Heart left ventricle (tissue), 16 donors: ENCODE measurements around the gene CSTF2T. TPM values are rescaled to one million over a fixed set of nuclear protein-coding genes. Genes with fewer than 3 reads are reported as not detected.
A peak's percentile ranks its signal among the peaks of the same experiment; 100 is the strongest.

Source experiments
- ATAC-seq, 4 donors: fragments of 200-7000 bp; cut with Tn5 transposase; one replicate each; pipeline ENCODE4 v1.9.1; 2020 to 2022; ENCODE audit warnings: moderate library complexity in 4 of 4, mild to moderate bottlenecking in 3 of 4, moderate number of reproducible peaks in 1 of 4
- DNase-seq, 5 donors: peaks; one replicate each; pipeline ENCODE4 v3.0.0-alpha.2; 2020
- H3K27ac ChIP-seq, 12 donors: fragments of 200-600 bp; sonication (generic) in 4 of 12; one replicate each; pipeline versions ENCODE4 v1.5.0 to v1.8.0; 2016 to 2022; ENCODE audit warnings: mild to moderate bottlenecking in 2 of 12
- H3K27me3 ChIP-seq, 9 donors: fragments of 200-600 bp; sonication (generic) in 2 of 9; one replicate each; pipeline versions ENCODE4 v1.5.1 to v1.8.0; 2016 to 2022; ENCODE audit warnings: mild to moderate bottlenecking in 3 of 9
- H3K36me3 ChIP-seq, 9 donors: fragments of 200-600 bp; sonication (generic) in 2 of 9; one replicate each; pipeline versions ENCODE4 v1.5.0 to v1.8.0; 2018 to 2022; ENCODE audit warnings: mild to moderate bottlenecking in 2 of 9
- H3K4me1 ChIP-seq, 12 donors: fragments of 200-600 bp; sonication (generic) in 4 of 12; one replicate each; pipeline versions ENCODE4 v1.5.0 to v1.8.0; 2016 to 2022; ENCODE audit warnings: mild to moderate bottlenecking in 3 of 12
- H3K4me3 ChIP-seq, 12 donors: fragments of 200-600 bp; sonication (generic) in 4 of 12; one replicate each; pipeline versions ENCODE4 v1.5.0 to v1.8.0; 2017 to 2022; ENCODE audit warnings: mild to moderate bottlenecking in 9 of 12, moderate library complexity in 4 of 12
- H3K9me3 ChIP-seq, 12 donors: fragments of 200-600 bp; sonication (generic) in 4 of 12; one replicate each; pipeline versions ENCODE4 v1.5.0 to v1.8.0; 2016 to 2022; ENCODE audit warnings: mild to moderate bottlenecking in 1 of 12
- CTCF ChIP-seq, 12 donors: fragments of 200-600 bp; sonication (generic) in 4 of 12; IDR thresholded peaks; one replicate each; pipeline versions ENCODE4 v1.5.0 to v1.8.0; 2018 to 2022; ENCODE audit warnings: antibody characterized with exemption in 12 of 12, mild to moderate bottlenecking in 5 of 12
- POLR2A ChIP-seq, 2 donors: fragments of 450-650 bp; IDR thresholded peaks; one replicate each; pipeline ENCODE4 v1.6.1; 2017; ENCODE audit warnings: antibody characterized with exemption in 2 of 2, mild to moderate bottlenecking in 2 of 2, moderate library complexity in 2 of 2
- WGBS, 4 donors: extraction: QIAGEN DNeasy Blood & Tissue Kit in 2 of 4; methylation state at CpG; one replicate each; pipeline versions ENCODE4 v1.1.5 to v1.1.7; 2013 to 2018; 5-methylcytosine and 5-hydroxymethylcytosine counted together
- intact Hi-C, 10 donors: fragments of 100-400 bp; cut with DNase I; formaldehyde crosslinking; loops; one replicate each; pipeline versions ENCODE4 v1.11.1 to v1.14.2; 2022
- polyA plus RNA-seq, 2 donors: library from polyadenylated mRNA; stranded (reverse); fragments of 200-250 nt; gene quantifications; one replicate each; pipeline ENCODE4 v1.2.3, GENCODE V29; 2013
- total RNA-seq, 9 donors: library from RNA; depleted of rRNA in 2 of 9; stranded (reverse); fragments of >200 nt in 2 of 9; fragmentation: NEBNext Ultra II Directional in 3 of 9; extraction: Animal tissue kit (Norgen Biotek cat#: 25700) in 3 of 9; gene quantifications; one replicate each; pipeline versions ENCODE4 v1.1.0 to v1.2.4, GENCODE V29; 2016 to 2023
- donor health status: ischemic (EF 13 %, LVEDD 7.1; RV severe dilation, severe dysfunction).
- donor health status: healthy with polysubstance abuse.
- donor health status: DM: no; HTN: yes; CAD: no.
- donor health status: DM: no; HTN: no; CAD: no.
- donor health status: ischemic (EF 25% LVEDD 6.9; RV normal size, moderate dysfunction).
- donor health status: ischemic (EF 25% LVEDD 5.7; RV mildly dilated, moderate dysfunction).
- donor health status: healthy.
- donor health status: DM: yes; HTN: yes; CAD: no.
- donor health status: ischemic (EF 35%, LVEDD 5.7; RV mildly dilated, moderate dysfunction).
- donor health status: nonischemic (EF 11% LVEDD 7.7; RV severe dilation, severe dysfunction).
- donor health status: DM: yes; HTN: yes; CAD: no.
- donor health status: PGD.
- donor health status: ischemic (EF 29% LVEDD 5.4; RV normal size, mild dysfunction).
- donor health status: nonischemic (EF 23%, LVEDD 6.1; RV moderate dilation, normal function).

Gene CSTF2T
- total and polyA plus RNA-seq, 11 donors, result 10.6 to 27.4 (median 21.5) TPM

- no peak for DNase-seq
- no peaks in the 10 kb centered on the region for H3K27me3 ChIP-seq
- ATAC-seq, result no peak
- no peak overlapping the region for H3K4me3 ChIP-seq
- TF ChIP-seq CTCF (IDR thresholded peaks at IDR 0.05) (no peak), POLR2A (IDR thresholded peaks at IDR 0.05) (no peak)
- H3K4me1 ChIP-seq, result peaks cover 0 to 13% (median 0%) of the 10 kb centered on the region in 12 donors
- H3K27ac ChIP-seq, result no peak overlapping the region
- WGBS, 4 donors, result 76 to 94% (median 89%) methylated on average over 1 of the region's 1 CpG
- intact Hi-C loops, result no loop called here
- no peaks in the 10 kb centered on the region for H3K9me3 ChIP-seq
- no peaks in the 10 kb centered on the region for H3K36me3 ChIP-seq
These were observed 40.1 kb downstream of the CSTF2T start for GRCh38 chr10:51659344-51659743.

- no peak for TF ChIP-seq CTCF (IDR thresholded peaks at IDR 0.05)
- TF ChIP-seq POLR2A (IDR thresholded peaks at IDR 0.05), result no peak
- no peaks in the 10 kb centered on the region for H3K9me3 ChIP-seq
- intact Hi-C loops, result no loop called here
- 48 to 69% (median 52%) methylated on average over 2 of the region's 2 CpGs for WGBS, 4 donors
- peaks cover 0 to 17% (median 6%) of the 10 kb centered on the region in 12 donors for H3K4me1 ChIP-seq
- no peaks in the 10 kb centered on the region for H3K27me3 ChIP-seq
- H3K27ac ChIP-seq, result peak overlapping the region in 2 of 12 donors; percentile 5 to 15
- DNase-seq (no peak), ATAC-seq (no peak)
- no peak overlapping the region for H3K4me3 ChIP-seq
- H3K36me3 ChIP-seq, result no peaks in the 10 kb centered on the region
These were observed 41.4 kb downstream of the CSTF2T start for GRCh38 chr10:51658000-51658399.

GRCh38 chr10:51656503-51656902 lies 42.9 kb downstream of the CSTF2T start:
- H3K9me3 ChIP-seq, result no peaks in the 10 kb centered on the region
- 71 to 81% (median 76%) methylated on average over 3 of the region's 3 CpGs for WGBS, 4 donors
- DNase-seq, result no peak
- intact Hi-C loops, result no loop called here
- H3K4me1 ChIP-seq, result peaks cover 0 to 20% (median 6%) of the 10 kb centered on the region in 12 donors
- H3K4me3 ChIP-seq, result no peak overlapping the region
- H3K36me3 ChIP-seq, result no peaks in the 10 kb centered on the region
- no peak for ATAC-seq
- H3K27ac ChIP-seq, result no peak overlapping the region
- TF ChIP-seq CTCF (IDR thresholded peaks at IDR 0.05), result no peak
- no peak for TF ChIP-seq POLR2A (IDR thresholded peaks at IDR 0.05)
- no peaks in the 10 kb centered on the region for H3K27me3 ChIP-seq

- H3K4me1 ChIP-seq, result peaks cover 0 to 20% (median 6%) of the 10 kb centered on the region in 12 donors
- 43 to 77% (median 68%) methylated on average over 1 of the region's 1 CpG for WGBS, 4 donors
- no peaks in the 10 kb centered on the region for H3K9me3 ChIP-seq
- no peak overlapping the region for H3K27ac ChIP-seq
- H3K36me3 ChIP-seq, result no peaks in the 10 kb centered on the region
- ATAC-seq (no peak), DNase-seq (no peak)
- TF ChIP-seq CTCF (IDR thresholded peaks at IDR 0.05), result no peak
- TF ChIP-seq POLR2A (IDR thresholded peaks at IDR 0.05), result no peak
- no peaks in the 10 kb centered on the region for H3K27me3 ChIP-seq
- intact Hi-C loops, result no loop called here
- H3K4me3 ChIP-seq, result no peak overlapping the region
These were observed 44.5 kb downstream of the CSTF2T start for GRCh38 chr10:51654918-51655317.
